Aorta (tissue), 5 donors: ENCODE results near the gene KIAA0319L. TPM values are rescaled to one million over a fixed set of nuclear protein-coding genes. Genes with fewer than 3 reads are reported as not detected.

Experiments
- ATAC-seq: fragments of 200-7000 bp; cut with Tn5 transposase; one replicate; pipeline ENCODE4 v1.9.1; 2022; ENCODE audit warnings: moderate library complexity; ENCODE audit not compliant: low FRiP score
- DNase-seq, 2 donors: peaks; one replicate each; pipeline ENCODE4 v3.0.0-alpha.2; 2020
- H3K27ac ChIP-seq, 2 donors: one replicate each; pipeline ENCODE4 v1.5.1; 2013; ENCODE audit warnings: low read length in 2 of 2, mild to moderate bottlenecking in 2 of 2, moderate library complexity in 2 of 2, control low read depth in 1 of 2, inconsistent platforms in 1 of 2, low read depth in 1 of 2
- H3K27me3 ChIP-seq, 2 donors: one replicate each; pipeline ENCODE4 v1.6.1; 2013; ENCODE audit warnings: control low read depth in 1 of 2, low read length in 1 of 2, mild to moderate bottlenecking in 1 of 2, moderate library complexity in 1 of 2; ENCODE audit not compliant: insufficient read depth in 2 of 2, control insufficient read depth in 1 of 2
- H3K36me3 ChIP-seq, 2 donors: one replicate each; pipeline ENCODE4 v1.6.1; 2013; ENCODE audit warnings: control low read depth in 1 of 2, low read length in 1 of 2, mild to moderate bottlenecking in 1 of 2; ENCODE audit not compliant: insufficient read depth in 2 of 2, control insufficient read depth in 1 of 2
- H3K4me1 ChIP-seq, 2 donors: one replicate each; pipeline ENCODE4 v1.6.1; 2013; ENCODE audit warnings: low read length in 2 of 2, control low read depth in 1 of 2, mild to moderate bottlenecking in 1 of 2, moderate library complexity in 1 of 2; ENCODE audit not compliant: insufficient read depth in 2 of 2, control insufficient read depth in 1 of 2
- H3K4me3 ChIP-seq, 2 donors: one replicate each; pipeline ENCODE4 v1.5.1; 2013; ENCODE audit warnings: low read length in 2 of 2, control low read depth in 1 of 2, mild to moderate bottlenecking in 1 of 2
- H3K9me3 ChIP-seq: one replicate; pipeline ENCODE4 v1.6.1; 2013; ENCODE audit warnings: mild to moderate bottlenecking, low read length; ENCODE audit not compliant: control insufficient read depth
- WGBS, 2 donors: extraction: QIAGEN DNeasy Blood & Tissue Kit; methylation state at CpG; one replicate each; pipeline ENCODE4 v1.1.7; 2013; 5-methylcytosine and 5-hydroxymethylcytosine counted together
- intact Hi-C, 2 donors: fragments of 100-400 bp; cut with DNase I; formaldehyde crosslinking; loops; one replicate each; pipeline versions ENCODE4 v1.14.2 to v1.15.0; 2022
- polyA plus RNA-seq, 2 donors: library from polyadenylated mRNA; stranded (reverse); fragments of 200-250 nt; gene quantifications; one replicate each; pipeline ENCODE4 v1.2.3, GENCODE V29; 2013
- total RNA-seq, 2 donors: library from RNA; stranded (reverse); fragmentation: NEBNext Ultra II Directional; extraction: Animal tissue kit (Norgen Biotek cat#: 25700); gene quantifications; one replicate each; pipeline ENCODE4 v1.2.1, GENCODE V29; 2021
- donor health status: healthy with polysubstance abuse.
- donor health status: Bipolar disorder and iron deficiency.
- donor health status: DM: no; HTN: no; CAD: no.
- donor health status: DM: no; HTN: no; CAD: no.
- donor health status: DM: yes; HTN: yes; CAD: no.

Gene KIAA0319L
- total and polyA plus RNA-seq, 4 donors = 8.3 to 58.6 (median 37.6) TPM

- Histone ChIP-seq H3K36me3 (peaks cover 0 to under 1% of the 10 kb centered on the region in 2 donors), H3K27me3 (no peaks in the 10 kb centered on the region), H3K4me3 (no peak overlapping the region), H3K4me1 (no peaks in the 10 kb centered on the region), H3K27ac (no peak overlapping the region), H3K9me3 (no peaks in the 10 kb centered on the region)
- DNase-seq = no peak
- WGBS, 2 donors = 45 to 49% methylated on average over 2 of the region's 2 CpGs
- no peak for ATAC-seq
- intact Hi-C loops = no loop called here
These were observed 131.1 kb downstream of the KIAA0319L start for GRCh38 chr1:35426097-35426586.

- intact Hi-C loops = no loop called here
- no peaks in the 10 kb centered on the region for H3K4me1 ChIP-seq
- no peak overlapping the region for H3K4me3 ChIP-seq
- H3K36me3 ChIP-seq = peaks cover 2 to 15% of the 10 kb centered on the region in 2 donors
- no peak for ATAC-seq
- H3K27ac ChIP-seq = no peak overlapping the region
- 97 to 99% methylated on average over 1 of the region's 1 CpG for WGBS, 2 donors
- DNase-seq = no peak
- H3K9me3 ChIP-seq = no peaks in the 10 kb centered on the region
- no peaks in the 10 kb centered on the region for H3K27me3 ChIP-seq
These were observed 148.3 kb downstream of the KIAA0319L start for GRCh38 chr1:35408925-35409324.

DNA sequence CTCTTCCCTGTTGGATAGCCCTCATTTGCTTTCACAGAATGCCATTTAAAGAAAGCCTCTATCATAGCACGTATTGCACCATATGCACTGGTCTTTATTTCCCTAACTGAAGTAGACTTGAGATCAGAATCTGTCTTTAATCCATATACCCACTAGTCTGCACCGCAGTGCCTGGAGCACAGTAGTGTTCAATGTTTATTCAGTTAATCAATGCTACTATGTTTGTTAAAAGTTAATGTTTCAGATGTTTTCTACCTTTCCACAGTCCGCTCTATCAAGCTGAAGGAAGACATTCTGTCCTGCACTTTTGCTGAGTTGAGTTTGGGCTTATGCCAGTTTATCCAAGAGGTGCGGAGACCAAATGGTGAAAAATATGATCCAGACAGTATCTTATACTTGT, 149.5 kb downstream of the KIAA0319L start:
- Histone ChIP-seq H3K36me3 (peaks cover 2 to 11% of the 10 kb centered on the region in 2 donors), H3K4me3 (no peak overlapping the region), H3K9me3 (no peaks in the 10 kb centered on the region), H3K4me1 (no peaks in the 10 kb centered on the region), H3K27me3 (no peaks in the 10 kb centered on the region), H3K27ac (no peak overlapping the region)
- ATAC-seq (no peak), DNase-seq (no peak)
- WGBS, 2 donors = 96 to 97% methylated on average over 4 of the region's 4 CpGs
- intact Hi-C loops = no loop called here

GRCh38 chr1:35406103-35406502, 151.1 kb downstream of the KIAA0319L start:
- no peaks in the 10 kb centered on the region for H3K9me3 ChIP-seq
- H3K4me1 ChIP-seq = no peaks in the 10 kb centered on the region
- no peak overlapping the region for H3K27ac ChIP-seq
- ATAC-seq (no peak), DNase-seq (no peak)
- no peak overlapping the region for H3K4me3 ChIP-seq
- H3K36me3 ChIP-seq = peaks cover 2 to 11% of the 10 kb centered on the region in 2 donors
- no peaks in the 10 kb centered on the region for H3K27me3 ChIP-seq
- intact Hi-C loops = no loop called here

DNA sequence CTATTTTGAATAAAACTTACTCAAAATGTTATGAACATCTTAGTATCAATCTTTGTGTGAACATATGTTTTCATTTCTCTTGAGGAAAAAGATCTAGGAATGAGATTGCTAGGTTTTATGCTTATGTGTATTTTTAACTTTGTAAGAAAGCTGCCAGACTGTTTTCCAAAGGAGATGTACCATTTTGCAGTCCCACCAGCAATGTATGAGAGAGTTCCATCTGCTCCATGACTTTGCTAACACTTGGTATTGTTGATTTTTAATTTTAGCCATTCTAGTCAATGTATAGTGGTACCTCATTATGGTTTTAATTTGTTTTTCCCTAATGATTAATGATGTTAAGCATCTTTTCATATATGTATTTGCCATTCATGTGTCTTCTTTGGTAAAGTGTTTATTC, 156.2 kb downstream of the KIAA0319L start:
- Histone ChIP-seq H3K4me3 (no peak overlapping the region), H3K27ac (no peak overlapping the region), H3K9me3 (no peaks in the 10 kb centered on the region), H3K36me3 (peaks cover 2 to 4% of the 10 kb centered on the region in 2 donors), H3K27me3 (no peaks in the 10 kb centered on the region), H3K4me1 (no peaks in the 10 kb centered on the region)
- ATAC-seq = no peak
- intact Hi-C loops = no loop called here
- no peak for DNase-seq

GRCh38 chr1:35398739-35399138, 158.5 kb downstream of the KIAA0319L start:
- H3K4me1 ChIP-seq = no peaks in the 10 kb centered on the region
- no peaks in the 10 kb centered on the region for H3K27me3 ChIP-seq
- DNase-seq (no peak), ATAC-seq (no peak)
- H3K9me3 ChIP-seq = no peaks in the 10 kb centered on the region
- WGBS, 2 donors = 97 to 98% methylated on average over 3 of the region's 3 CpGs
- H3K36me3 ChIP-seq = peaks cover 3 to 6% of the 10 kb centered on the region in 2 donors
- no peak overlapping the region for H3K27ac ChIP-seq
- H3K4me3 ChIP-seq = no peak overlapping the region
- intact Hi-C loops = no loop called here

DNA sequence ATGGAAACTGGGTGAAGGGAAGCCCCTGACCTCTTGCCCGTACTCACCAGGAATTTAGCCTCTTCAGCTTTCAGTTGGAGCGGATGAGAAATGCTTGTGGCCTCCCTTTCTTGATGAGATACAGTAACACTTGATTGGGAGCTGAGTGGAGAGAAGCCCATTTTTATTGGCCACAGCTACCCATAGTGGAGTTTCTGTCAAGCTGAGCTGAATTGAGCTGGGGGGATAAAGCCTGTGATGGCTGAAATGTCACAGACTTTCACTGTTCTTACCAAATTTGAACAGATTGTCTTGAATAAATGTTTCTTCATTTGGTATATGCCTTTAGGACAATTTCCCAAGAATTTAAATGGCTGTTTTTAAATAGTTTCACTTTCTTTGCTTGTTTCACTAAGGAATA, 162.8 kb downstream of the KIAA0319L start:
- H3K27ac ChIP-seq = no peak overlapping the region
- no peaks in the 10 kb centered on the region for H3K4me1 ChIP-seq
- no peaks in the 10 kb centered on the region for H3K9me3 ChIP-seq
- DNase-seq (no peak), ATAC-seq (no peak)
- no peak overlapping the region for H3K4me3 ChIP-seq
- H3K36me3 ChIP-seq = peaks cover 3 to 6% of the 10 kb centered on the region in 2 donors
- H3K27me3 ChIP-seq = no peaks in the 10 kb centered on the region
- WGBS, 2 donors = 87 to 97% methylated on average over 2 of the region's 2 CpGs
- intact Hi-C loops = no loop called here

GRCh38 chr1:35390600-35391494, 166.4 kb downstream of the KIAA0319L start:
- intact Hi-C loops = no loop called here
- peak in 1 of 2 donors; percentile 34 for DNase-seq
- WGBS, 2 donors = 72 to 81% methylated on average over 10 of the region's 10 CpGs

DNA sequence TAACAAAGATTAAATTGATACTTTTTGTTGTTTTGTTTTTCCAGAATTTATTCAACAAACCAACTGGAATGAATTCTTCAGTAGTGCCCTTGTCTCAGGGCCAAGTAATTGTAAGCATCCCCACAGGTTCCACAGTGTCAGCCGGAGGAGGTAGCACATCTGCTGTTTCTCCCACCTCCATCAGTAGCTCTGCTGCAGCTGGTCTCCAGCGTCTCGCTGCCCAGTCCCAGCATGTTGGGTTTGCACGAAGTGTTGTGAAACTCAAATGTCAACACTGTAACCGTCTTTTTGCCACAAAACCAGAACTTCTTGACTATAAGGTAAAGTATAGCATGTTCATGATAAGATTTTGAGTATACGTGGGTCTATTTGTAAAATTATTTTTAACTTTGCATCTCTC, 170.2 kb downstream of the KIAA0319L start:
- Histone ChIP-seq H3K36me3 (peaks cover 0 to 6% of the 10 kb centered on the region in 2 donors), H3K4me1 (no peaks in the 10 kb centered on the region), H3K27ac (no peak overlapping the region), H3K27me3 (no peaks in the 10 kb centered on the region), H3K9me3 (no peaks in the 10 kb centered on the region), H3K4me3 (no peak overlapping the region)
- DNase-seq (no peak), ATAC-seq (no peak)
- WGBS, 2 donors = 84 to 85% methylated on average over 6 of the region's 6 CpGs
- intact Hi-C loops = no loop called here

More at GRCh38 chr1:35390600-35391494, 166.4 kb downstream of the KIAA0319L start:
- ATAC-seq = no peak
- Histone ChIP-seq H3K36me3 (peaks cover 3 to 7% of the 10 kb centered on the region in 2 donors), H3K4me1 (no peaks in the 10 kb centered on the region), H3K27ac (no peak overlapping the region), H3K4me3 (no peak overlapping the region), H3K27me3 (no peaks in the 10 kb centered on the region), H3K9me3 (no peaks in the 10 kb centered on the region)
